ENCODE results near the gene SHROOM2.
"Not testable (repeated sequence)": the region's sequence is repeated elsewhere in the genome, so short reads cannot be mapped to it uniquely, and the experiment has no call there.

The SHROOM2 gene

GRCh38 chrX:9781941-9782340 lies 4.3 kb upstream of the SHROOM2 start:
- no peak for DNase-seq (ENCODE audit: low spot score)

- no peak for DNase-seq (ENCODE audit: low spot score)
These were observed 1.9 kb upstream of the SHROOM2 start for GRCh38 chrX:9784332-9784731.

DNA sequence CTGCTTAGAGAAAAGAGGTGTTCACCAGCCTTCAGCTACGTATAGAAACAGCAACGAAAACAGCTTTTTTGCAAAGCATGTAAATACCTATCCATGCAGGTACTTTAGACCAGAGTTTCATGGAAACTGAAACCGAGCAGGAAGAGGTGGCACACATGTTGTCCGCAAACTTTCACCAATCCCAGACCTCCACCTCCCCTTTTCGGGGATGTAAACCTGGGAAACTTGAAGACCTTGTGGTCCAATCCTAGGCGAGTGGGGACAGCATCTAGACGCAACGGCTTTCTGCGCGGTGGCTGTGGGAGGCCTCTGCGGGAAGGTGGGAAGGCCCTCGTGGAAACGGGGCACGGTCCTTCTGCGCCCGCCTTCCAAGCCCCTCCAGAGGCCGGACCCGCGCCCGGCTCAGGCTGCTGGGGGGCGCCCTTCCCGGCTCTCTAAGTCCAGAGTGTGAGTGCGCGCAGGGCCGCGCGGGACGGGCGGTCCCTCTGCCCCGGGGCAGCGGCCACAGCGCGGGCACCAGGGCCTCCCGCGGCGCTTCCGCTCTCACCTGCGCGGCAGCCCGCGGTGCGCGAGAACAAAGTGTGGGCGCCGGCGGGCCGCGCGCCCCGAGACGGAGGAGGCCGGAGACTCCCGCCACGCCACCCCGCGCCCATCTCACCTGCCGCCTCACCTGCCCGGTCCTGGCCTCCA lies 830 bp upstream of the SHROOM2 start:
- DNase-seq (ENCODE audit: low spot score) = no peak

DNA sequence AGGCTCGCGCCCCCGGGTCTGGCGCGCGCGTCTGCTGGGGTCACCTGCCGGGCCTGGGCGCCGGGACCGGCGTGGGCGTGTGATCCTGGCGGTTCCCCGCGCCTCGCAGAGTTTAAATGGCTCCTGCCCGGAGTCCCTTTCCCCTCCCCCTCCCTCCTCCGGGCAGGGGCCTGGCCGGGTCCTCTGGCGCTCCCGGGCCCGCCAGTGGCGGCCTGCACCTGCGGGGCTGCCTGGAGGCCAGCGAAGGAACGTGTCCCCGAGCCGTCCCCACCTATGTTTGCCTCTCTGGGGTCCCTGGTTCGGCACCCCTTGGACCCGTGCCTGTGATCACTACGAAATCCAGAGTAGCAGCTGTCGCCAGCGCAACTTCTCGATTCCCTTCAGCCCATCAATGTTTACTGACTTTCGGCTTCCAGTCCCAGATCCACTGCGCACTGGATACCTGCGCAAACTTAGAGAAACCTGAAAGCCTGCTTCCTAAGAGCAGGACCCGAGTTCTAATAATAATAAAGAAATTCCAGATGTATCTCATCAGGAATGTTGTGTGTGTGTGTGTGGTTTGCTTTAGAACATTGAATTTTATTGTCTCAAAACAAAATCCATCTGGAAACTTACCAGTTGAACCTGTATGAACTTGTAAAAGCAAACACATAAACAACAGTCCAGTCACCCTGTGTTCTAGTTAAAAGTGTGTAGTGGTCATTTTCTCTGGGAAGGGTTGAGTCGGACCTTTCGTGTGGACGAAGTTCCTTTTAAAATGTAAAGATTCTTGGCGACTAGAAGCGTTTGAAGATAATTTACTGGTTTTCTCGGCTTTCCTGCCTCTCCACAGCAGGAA lies 788 bp downstream of the SHROOM2 start:
- no peak for DNase-seq (ENCODE audit: low spot score)

DNA sequence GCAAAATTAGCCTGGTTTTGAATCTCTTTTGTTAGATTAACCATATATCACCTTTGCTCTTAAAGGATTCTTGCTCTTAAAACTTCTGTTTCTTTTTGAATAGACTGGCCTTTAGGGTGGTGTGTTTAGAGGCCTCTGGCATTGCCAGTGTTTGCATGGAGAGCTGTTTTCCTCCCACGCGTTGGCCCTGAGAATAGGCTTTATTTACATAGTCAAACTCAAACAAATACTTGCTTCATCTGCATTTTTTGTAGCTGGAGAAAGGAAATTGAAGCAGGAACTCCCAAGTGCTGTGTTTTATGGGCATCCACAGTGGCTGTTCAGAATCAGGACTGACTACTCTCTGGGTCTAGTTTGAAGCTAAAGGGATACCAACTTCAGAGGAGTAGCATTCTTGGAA lies 2.7 kb downstream of the SHROOM2 start:
- DNase-seq (ENCODE audit: low spot score) = no peak

GRCh38 chrX:9789555-9789954 lies 3.3 kb downstream of the SHROOM2 start:
- DNase-seq (ENCODE audit: low spot score) = no peak

GRCh38 chrX:9790866-9791265 lies 4.6 kb downstream of the SHROOM2 start:
- no peak for DNase-seq (ENCODE audit: low spot score)

- no peak for DNase-seq (ENCODE audit: low spot score)
These were observed 8.3 kb downstream of the SHROOM2 start for GRCh38 chrX:9794495-9794894.

DNA sequence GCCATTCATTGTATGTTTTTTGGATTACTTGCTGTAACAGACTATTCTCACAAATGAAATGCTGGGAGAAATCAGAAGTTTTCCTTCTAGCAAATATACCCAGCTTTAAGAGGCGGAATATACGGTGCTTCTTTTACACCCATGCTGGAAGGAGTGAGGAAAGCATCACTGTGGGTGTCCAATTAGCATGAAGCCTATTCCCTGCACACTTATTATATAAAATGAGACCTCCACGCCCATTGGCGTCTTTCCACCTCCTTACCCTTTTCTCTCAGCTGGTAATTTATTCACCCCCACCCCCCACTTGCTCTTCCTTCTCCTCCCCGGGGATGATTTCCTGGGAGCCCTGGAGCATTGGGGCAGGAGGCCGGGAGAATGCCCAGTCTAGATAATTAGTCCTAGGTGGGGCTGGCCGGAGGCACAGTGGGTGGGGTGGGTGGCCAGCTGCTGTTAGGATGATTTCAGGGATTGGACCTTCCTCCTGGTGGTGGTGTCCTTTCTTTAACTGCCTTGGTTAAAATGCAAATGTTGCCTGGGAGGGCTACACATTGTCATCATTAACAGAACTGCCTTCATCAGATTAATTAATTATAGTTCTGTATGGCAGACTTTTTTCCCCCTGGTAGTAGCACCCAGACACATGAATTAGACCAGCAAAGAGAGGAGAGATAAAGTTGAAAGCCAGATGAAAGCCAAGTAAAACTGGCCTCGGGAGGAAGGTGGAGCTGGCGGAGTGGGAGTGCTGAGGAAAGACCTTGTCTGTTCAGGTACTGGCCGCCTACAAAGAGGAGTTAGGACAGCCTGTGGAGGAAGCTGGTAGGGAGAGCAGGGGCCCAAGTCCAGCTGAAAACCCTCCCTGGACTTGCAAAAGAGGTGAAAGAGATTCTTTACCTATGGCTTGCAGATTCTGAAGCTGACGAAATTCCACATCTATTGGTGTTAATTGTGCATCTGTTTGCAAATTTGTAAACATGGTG lies 11.4 kb downstream of the SHROOM2 start:
- no peak for DNase-seq (ENCODE audit: low spot score)

GRCh38 chrX:9802737-9803136 lies 16.5 kb downstream of the SHROOM2 start:
- no peak for DNase-seq (ENCODE audit: low spot score)

GRCh38 chrX:9804444-9804843 lies 18.2 kb downstream of the SHROOM2 start:
- DNase-seq (ENCODE audit: low spot score) = no peak

DNA sequence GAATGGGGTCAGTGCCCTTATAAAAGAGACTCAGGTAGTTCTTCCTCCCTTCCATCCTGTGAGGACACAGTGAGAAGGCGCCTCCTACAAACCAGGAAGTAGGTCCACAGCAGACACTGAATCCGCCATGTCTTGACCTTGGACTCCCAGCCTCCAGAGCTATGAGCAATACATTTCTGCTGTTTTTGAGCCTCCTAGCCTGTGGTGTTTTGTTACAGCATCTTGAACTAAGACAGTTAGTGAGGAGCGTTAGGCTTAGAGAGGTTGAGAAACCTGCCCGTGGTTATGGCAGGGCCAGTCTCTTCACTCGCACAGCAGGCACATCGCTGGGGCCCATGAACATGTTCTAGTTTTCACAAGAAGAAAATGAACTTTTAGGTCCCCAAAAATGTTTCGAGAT lies 19.7 kb downstream of the SHROOM2 start:
- DNase-seq (ENCODE audit: low spot score) = no peak

DNA sequence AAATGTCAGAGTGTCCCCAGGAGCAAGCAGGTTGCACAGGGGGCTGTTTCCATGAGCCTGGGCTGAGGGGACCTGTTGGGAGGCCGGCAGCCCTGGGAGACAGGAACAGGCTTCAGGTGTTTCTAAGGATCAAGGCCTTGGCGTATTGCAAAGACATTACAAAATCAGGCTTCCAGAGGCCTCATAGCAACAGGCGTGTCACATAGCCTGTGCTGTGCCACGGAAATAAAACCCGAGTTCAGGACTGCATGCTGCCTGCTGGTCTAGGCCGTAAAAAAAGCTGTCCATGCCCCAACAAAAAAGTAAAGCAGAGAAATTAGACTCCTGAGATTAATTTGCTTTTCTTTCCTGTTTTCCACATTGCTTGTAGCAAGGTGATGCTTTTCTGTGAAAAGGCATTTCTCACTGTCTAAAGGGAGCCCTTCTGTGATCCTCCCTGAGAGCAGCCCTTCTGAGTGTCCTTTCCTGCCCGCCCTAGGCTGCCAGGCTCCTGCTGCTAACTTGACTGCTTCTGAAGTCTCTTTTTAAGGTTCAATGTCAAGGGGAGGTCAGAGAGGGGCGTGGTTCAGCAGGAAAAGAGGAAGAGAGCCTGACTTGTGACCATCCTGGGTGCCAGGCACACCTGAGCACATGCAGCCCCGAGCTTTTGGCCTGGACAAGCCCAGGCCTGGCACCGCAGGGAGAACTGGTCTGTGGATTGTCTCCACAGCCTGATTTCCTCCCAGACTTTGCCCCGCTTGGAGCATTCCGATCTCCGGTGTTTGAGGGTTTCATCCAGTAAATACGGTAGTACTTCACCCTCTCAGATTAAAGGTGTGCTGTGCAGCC lies 21.3 kb downstream of the SHROOM2 start:
- no peak for DNase-seq (ENCODE audit: low spot score)

- not testable (repeated sequence) for DNase-seq (ENCODE audit: low spot score)
These were observed 23.6 kb downstream of the SHROOM2 start for GRCh38 chrX:9809876-9810275.

DNA sequence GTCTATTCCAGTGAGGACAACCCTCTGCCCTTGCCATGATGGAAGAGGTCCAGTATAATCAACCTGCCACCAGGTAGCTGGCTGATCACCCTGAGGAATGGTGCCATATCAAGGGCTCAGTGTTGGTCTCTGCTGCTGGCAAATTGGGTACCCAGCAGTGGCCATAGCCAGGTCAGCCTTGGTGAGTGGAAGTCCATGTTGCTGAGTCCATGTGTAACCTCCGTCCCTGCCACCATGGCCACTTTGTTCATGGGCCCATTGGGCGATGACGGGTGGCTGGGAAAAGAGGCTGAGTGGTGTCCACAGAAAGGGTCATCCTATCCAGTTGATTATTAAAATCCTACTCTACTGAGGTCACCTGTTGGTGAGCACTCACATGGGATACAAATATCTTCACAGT lies 24.9 kb downstream of the SHROOM2 start:
- not testable (repeated sequence) for DNase-seq (ENCODE audit: low spot score)

DNA sequence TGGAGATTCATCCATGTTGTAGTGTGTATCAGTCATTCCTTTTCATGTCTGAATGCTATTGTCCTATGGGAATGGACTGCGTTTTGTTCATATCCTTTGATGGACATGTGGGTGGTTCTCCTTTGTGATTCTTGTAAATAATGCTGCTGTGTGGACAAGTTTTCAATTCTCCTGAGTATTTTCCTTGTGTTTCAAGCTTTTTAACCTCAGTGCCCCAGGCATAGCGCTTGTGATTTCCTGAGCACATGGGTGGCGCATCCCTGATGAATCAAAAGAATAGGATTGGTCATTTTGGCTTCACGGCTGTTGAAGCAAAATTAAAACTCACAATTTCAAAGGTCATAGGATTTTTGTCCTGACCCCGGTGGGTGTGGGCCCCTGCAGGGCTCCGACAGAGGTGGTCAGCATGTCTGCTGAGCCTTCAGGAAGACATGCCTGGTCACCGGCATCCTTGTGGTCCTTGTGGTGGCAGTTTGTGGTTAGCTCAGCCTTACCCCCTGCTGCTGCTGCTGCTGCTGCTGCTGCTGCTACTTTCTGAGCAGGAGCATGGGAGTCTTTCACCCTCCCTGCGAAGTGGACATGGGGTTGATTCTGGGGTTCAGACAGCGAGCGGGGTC lies 30.0 kb downstream of the SHROOM2 start:
- DNase-seq (ENCODE audit: low spot score) = no peak

- no peak for DNase-seq (ENCODE audit: low spot score)
These were observed 35.3 kb downstream of the SHROOM2 start for GRCh38 chrX:9821572-9821971.

DNA sequence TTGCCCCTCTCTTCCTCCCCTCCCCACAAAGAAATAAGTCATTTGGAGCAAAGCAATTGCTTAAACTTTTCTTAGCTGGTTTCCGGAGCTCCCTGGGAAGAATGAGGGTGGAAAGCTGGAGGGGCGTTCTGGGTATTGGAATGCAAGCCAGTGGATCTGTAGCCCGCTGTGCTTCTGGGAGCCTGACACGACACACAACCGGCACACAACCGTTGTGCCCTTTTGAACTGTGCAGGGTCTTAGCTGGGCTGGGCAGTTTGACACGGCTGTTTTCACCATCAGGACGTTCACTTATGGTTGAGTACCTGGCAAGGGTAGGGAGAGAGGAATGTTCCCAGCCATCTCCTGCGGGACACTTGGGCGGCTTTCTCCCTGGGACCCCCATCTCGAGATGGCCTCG lies 38.3 kb downstream of the SHROOM2 start:
- no peak for DNase-seq (ENCODE audit: low spot score)

DNA sequence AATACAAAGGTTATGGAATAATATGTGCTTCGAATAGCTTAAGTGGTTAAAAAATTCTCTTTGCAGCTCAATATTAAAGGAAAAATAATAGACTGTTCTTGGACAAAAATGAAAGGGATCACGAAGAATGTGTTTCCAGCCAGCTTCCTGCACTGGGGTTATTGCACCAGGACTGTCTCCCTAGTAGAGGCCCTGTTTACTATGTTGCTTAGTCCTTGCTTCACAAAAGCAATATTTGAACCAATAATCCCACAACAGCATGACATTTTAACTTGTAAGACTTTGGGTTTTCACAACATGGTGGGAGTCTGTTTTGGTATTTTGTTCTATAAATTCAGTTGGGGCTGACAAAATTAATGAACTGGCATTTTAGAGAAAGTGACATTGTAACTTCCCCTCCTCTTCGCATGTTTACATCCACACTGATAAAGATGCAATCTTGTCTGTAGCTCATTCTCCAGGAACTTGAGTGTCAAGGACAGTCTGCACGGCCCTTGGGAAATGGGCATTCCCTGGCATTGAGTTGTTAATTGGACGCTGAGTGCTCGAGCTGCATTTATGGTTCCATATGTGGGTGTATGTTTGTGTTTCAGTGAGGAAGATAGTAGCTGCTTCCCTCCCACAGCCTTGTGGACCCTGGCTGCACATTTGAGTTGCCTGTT lies 39.0 kb downstream of the SHROOM2 start:
- no peak for DNase-seq (ENCODE audit: low spot score)

DNA sequence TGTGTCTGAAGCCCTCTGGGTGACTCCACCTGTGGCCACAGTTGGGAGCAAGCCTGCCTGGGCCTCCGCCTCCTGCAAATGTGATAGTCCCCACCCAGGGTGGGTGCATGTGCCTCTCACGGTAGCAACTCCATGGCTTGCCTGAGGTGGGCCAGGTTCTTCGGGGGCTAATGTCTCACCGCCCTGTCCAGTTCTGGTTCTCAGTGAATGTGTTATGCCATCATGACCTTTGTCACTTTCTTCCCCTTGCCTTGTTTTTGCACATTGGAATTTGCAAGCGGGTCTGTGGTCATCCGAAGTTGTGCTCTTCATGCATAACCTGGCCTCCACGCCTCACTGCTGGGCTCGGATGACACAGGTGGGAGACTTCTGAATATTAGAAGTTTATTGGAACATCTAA lies 39.7 kb downstream of the SHROOM2 start:
- no peak for DNase-seq (ENCODE audit: low spot score)
